Parathyroid adenoma (tissue), 2 donors: ENCODE measurements around the gene R3HDML.

Experiments
- H2AFZ ChIP-seq: fragments of 300-600 bp; sonication (generic); one replicate; pipeline ENCODE4 v1.7.0; 2017; ENCODE audit warnings: antibody characterized with exemption, mild to moderate bottlenecking
- H3K27ac ChIP-seq: fragments of 300-600 bp; sonication (generic); one replicate; pipeline ENCODE4 v1.7.0; 2017
- H3K27me3 ChIP-seq: fragments of 300-600 bp; sonication (generic); one replicate; pipeline ENCODE4 v1.7.0; 2017; ENCODE audit warnings: low read length; ENCODE audit not compliant: control insufficient read depth, insufficient read depth
- H3K36me3 ChIP-seq: fragments of 300-600 bp; sonication (generic); one replicate; pipeline ENCODE4 v1.7.0; 2017; ENCODE audit warnings: low read length; ENCODE audit not compliant: control insufficient read depth, insufficient read depth
- H3K4me1 ChIP-seq: fragments of 300-600 bp; sonication (generic); one replicate; pipeline ENCODE4 v1.7.0; 2017; ENCODE audit warnings: control low read depth
- H3K4me2 ChIP-seq: fragments of 300-600 bp; sonication (generic); one replicate; pipeline ENCODE4 v1.7.0; 2017; ENCODE audit warnings: low read length
- H3K4me3 ChIP-seq: fragments of 300-600 bp; sonication (generic); one replicate; pipeline ENCODE4 v1.7.0; 2017; ENCODE audit warnings: low read depth, low read length
- H3K79me2 ChIP-seq: fragments of 300-600 bp; sonication (generic); one replicate; pipeline ENCODE4 v1.7.0; 2017; ENCODE audit warnings: control low read depth
- H3K9ac ChIP-seq: fragments of 300-600 bp; sonication (generic); one replicate; pipeline ENCODE4 v1.7.0; 2017; ENCODE audit warnings: mild to moderate bottlenecking
- H3K9me3 ChIP-seq: fragments of 300-600 bp; sonication (generic); one replicate; pipeline ENCODE4 v1.7.0; 2017; ENCODE audit warnings: low read length; ENCODE audit not compliant: control insufficient read depth
- CTCF ChIP-seq: fragments of 300-600 bp; sonication (generic); IDR thresholded peaks from one replicate; pipeline ENCODE4 v1.7.0; 2017; ENCODE audit warnings: antibody characterized with exemption, mild to moderate bottlenecking
- donor health status: primary hyperparathyroidism.

The R3HDML gene

DNA sequence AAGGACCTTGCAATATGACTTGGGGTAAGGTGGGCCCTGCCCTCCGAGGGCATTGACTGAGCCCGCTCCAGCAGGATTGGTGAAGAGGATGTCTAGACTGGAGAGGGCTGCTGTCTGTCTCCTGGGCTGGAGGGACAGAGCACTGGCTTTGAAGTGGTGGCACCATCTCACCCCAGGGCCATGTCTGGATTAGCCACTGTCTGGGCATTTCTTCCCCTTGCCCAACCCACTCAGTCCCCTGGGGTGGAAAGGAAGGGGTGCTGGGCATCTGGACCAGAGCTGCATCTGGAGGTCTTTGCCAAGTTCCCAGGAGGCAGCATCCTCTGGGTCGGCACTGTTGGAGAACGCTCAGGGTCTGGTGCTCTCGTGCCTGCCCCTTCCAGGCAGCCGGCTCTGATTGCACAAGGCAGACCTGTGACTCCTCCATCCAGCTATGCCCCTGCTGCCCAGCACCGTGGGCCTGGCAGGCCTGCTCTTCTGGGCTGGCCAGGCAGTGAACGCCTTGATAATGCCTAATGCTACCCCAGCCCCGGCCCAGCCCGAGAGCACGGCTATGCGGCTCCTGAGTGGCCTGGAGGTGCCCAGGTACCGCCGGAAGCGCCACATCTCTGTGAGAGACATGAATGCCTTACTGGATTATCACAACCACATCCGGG is at the start of gene R3HDML:
Gene R3HDML (plus strand): TSS at position 319 of the 656 bp plus-strand sequence. CDS start 115 bp downstream, at position 434.
- no peak within 1 kb of the TSS for H3K4me2 ChIP-seq
- H3K9ac ChIP-seq, result no peak within 1 kb of the TSS
- H3K4me1 ChIP-seq, result no peaks in the 10 kb centered on the region
- no peak within 1 kb of the TSS for H3K4me3 ChIP-seq
- H3K79me2 ChIP-seq, result no peaks in the 10 kb centered on the region
- no peak within 1 kb of the TSS for H3K27ac ChIP-seq
- H3K27me3 ChIP-seq, result no peaks in the 10 kb centered on the region
- H2AFZ ChIP-seq, result no peak within 1 kb of the TSS
- H3K36me3 ChIP-seq, result no peaks in the 10 kb centered on the region
- no peaks in the 10 kb centered on the region for H3K9me3 ChIP-seq
- no peak for TF ChIP-seq CTCF

GRCh38 chr20:44287272-44288097 is 49.4 kb upstream of the R3HDML start:
- H3K9ac ChIP-seq, result no peak overlapping the region
- H3K27ac ChIP-seq, result no peak overlapping the region
- no peak for TF ChIP-seq CTCF
- H3K4me2 ChIP-seq, result no peak overlapping the region
- no peak overlapping the region for H2AFZ ChIP-seq
- H3K9me3 ChIP-seq, result no peaks in the 10 kb centered on the region
- peaks cover 25% of the 10 kb centered on the region for H3K4me1 ChIP-seq
- H3K4me3 ChIP-seq, result no peak overlapping the region
- H3K36me3 ChIP-seq, result no peaks in the 10 kb centered on the region
- no peaks in the 10 kb centered on the region for H3K27me3 ChIP-seq
- peaks cover 3% of the 10 kb centered on the region for H3K79me2 ChIP-seq

DNA sequence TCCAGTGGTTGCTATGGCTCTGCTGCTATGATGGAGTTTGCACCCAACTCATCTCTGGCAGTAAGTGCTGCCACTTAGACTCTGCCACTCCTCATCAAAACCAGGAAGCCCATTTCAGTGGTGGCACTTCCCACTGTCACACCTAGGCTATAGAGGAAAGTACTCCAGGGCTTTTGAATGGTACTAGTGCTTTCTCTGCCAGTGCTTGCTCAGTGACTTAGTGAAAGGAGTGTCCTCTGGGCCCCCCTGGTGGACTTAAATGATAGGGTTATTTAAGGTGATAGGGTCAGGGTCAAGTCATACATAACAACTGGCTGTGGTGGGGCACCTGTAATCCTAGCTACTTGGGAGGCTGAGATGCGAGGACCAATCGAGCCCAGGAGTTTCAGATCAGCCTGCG is 48.6 kb upstream of the R3HDML start:
- H3K79me2 ChIP-seq, result peaks cover 5% of the 10 kb centered on the region
- H3K9ac ChIP-seq, result no peak overlapping the region
- H3K27me3 ChIP-seq, result no peaks in the 10 kb centered on the region
- no peak overlapping the region for H3K27ac ChIP-seq
- H3K4me2 ChIP-seq, result no peak overlapping the region
- TF ChIP-seq CTCF, result peak; percentile 12
- no peak overlapping the region for H2AFZ ChIP-seq
- peaks cover 21% of the 10 kb centered on the region for H3K4me1 ChIP-seq
- H3K4me3 ChIP-seq, result no peak overlapping the region
- no peaks in the 10 kb centered on the region for H3K9me3 ChIP-seq
- H3K36me3 ChIP-seq, result no peaks in the 10 kb centered on the region

DNA sequence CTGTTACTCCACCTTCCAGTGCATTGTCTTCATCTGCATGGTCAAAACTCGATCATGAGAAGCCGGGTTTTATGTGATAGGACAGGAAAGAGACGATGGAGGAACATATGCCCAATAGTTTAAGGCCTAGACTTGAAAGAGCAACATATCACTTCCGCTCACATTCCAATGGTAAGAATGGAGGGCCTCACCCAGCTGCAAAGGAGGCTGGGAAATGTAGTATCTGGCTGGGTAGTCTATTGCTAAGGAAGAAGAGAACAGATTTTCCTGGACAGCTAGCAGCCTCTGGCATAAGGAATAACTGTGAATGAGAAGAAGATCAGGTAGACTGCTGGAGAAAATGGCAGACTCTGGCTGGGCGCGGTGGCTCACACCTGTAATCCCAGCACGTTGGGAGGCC is 45.1 kb upstream of the R3HDML start:
- no peaks in the 10 kb centered on the region for H3K9me3 ChIP-seq
- no peak for TF ChIP-seq CTCF
- no peak overlapping the region for H3K4me3 ChIP-seq
- H3K27ac ChIP-seq, result no peak overlapping the region
- H3K9ac ChIP-seq, result no peak overlapping the region
- no peaks in the 10 kb centered on the region for H3K27me3 ChIP-seq
- H3K4me1 ChIP-seq, result peaks cover 10% of the 10 kb centered on the region
- H3K4me2 ChIP-seq, result no peak overlapping the region
- no peak overlapping the region for H2AFZ ChIP-seq
- H3K79me2 ChIP-seq, result peaks cover 12% of the 10 kb centered on the region
- no peaks in the 10 kb centered on the region for H3K36me3 ChIP-seq
